Measurements from ENCODE around the gene ERP44. TPM values are rescaled to one million over a fixed set of nuclear protein-coding genes. Genes with fewer than 3 reads are reported as not detected.
"Not testable (repeated sequence)": the region's sequence is repeated elsewhere in the genome, so short reads cannot be mapped to it uniquely, and the experiment has no call there.

The ERP44 gene
- total RNA-seq, 1 donor from 2014 or later: 18.0 TPM

GRCh38 chr9:99998266-99998665 lies 100.5 kb downstream of the ERP44 start:
- Histone ChIP-seq H3K4me1 (peaks cover 5% of the 10 kb centered on the region), H3K27ac (no peak overlapping the region), H3K4me3 (no peak overlapping the region), H3K79me2 (ENCODE audit: low read depth) (no peaks in the 10 kb centered on the region), H3F3A (ENCODE audit: low read depth) (no peaks in the 10 kb centered on the region), H3K4me2 (no peak overlapping the region), H3K9ac (no peak overlapping the region), H3K36me3 (no peaks in the 10 kb centered on the region), H3K27me3 (no peaks in the 10 kb centered on the region), H4K20me1 (ENCODE audit: low read depth) (no peaks in the 10 kb centered on the region), H3K9me3 (ENCODE audit: low read depth) (no peaks in the 10 kb centered on the region), H2AFZ (replicated peaks) (no peak overlapping the region)
- no peaks in the 10 kb centered on the region for H3K27me3 Mint-ChIP-seq (ENCODE audit: insufficient read depth, low read depth)
- H3K4me1 Mint-ChIP-seq: no peaks in the 10 kb centered on the region
- H3K27ac Mint-ChIP-seq: peak overlapping the region; percentile 16
- peaks cover 34% of the 10 kb centered on the region for H3K36me3 Mint-ChIP-seq
- no peak for DNase-seq (ENCODE audit: low spot score)
- H3K4me3 Mint-ChIP-seq: no peak overlapping the region
- peaks cover 15% of the 10 kb centered on the region for H3K9me3 Mint-ChIP-seq
- no peak for TF ChIP-seq EZH2 (IDR thresholded peaks at IDR 0.05)
- TF ChIP-seq EZH2phosphoT487 (IDR thresholded peaks at IDR 0.05): no peak
- TF ChIP-seq CTCF (IDR thresholded peaks at IDR 0.05): no peak

GRCh38 chr9:99990508-99990907 lies 108.3 kb downstream of the ERP44 start:
- peaks cover 34% of the 10 kb centered on the region for H3K36me3 Mint-ChIP-seq
- not testable (repeated sequence) for H3K4me3 Mint-ChIP-seq; H3K27me3 Mint-ChIP-seq (ENCODE audit: insufficient read depth, low read depth); H3K27ac Mint-ChIP-seq; H3F3A ChIP-seq (ENCODE audit: low read depth); H3K9ac ChIP-seq; H3K4me1 ChIP-seq; H3K27ac ChIP-seq; H3K4me3 ChIP-seq; DNase-seq (ENCODE audit: low spot score); H3K9me3 ChIP-seq (ENCODE audit: low read depth); H3K79me2 ChIP-seq (ENCODE audit: low read depth); H3K4me2 ChIP-seq; H4K20me1 ChIP-seq (ENCODE audit: low read depth); H3K4me1 Mint-ChIP-seq; H3K36me3 ChIP-seq; H3K27me3 ChIP-seq; H2AFZ ChIP-seq (replicated peaks)
- H3K9me3 Mint-ChIP-seq: peaks cover 47% of the 10 kb centered on the region

GRCh38 chr9:99986642-99987041 lies 112.2 kb downstream of the ERP44 start:
- H4K20me1 ChIP-seq (ENCODE audit: low read depth): no peaks in the 10 kb centered on the region
- no peaks in the 10 kb centered on the region for H3F3A ChIP-seq (ENCODE audit: low read depth)
- Mint-ChIP-seq H3K9me3 (peaks cover 28% of the 10 kb centered on the region), H3K27ac (no peak overlapping the region), H3K4me3 (no peak overlapping the region), H3K36me3 (peaks cover 33% of the 10 kb centered on the region), H3K4me1 (no peaks in the 10 kb centered on the region), H3K27me3 (ENCODE audit: insufficient read depth, low read depth) (no peaks in the 10 kb centered on the region)
- no peak overlapping the region for H3K4me3 ChIP-seq
- H3K27ac ChIP-seq: no peak overlapping the region
- no peaks in the 10 kb centered on the region for H3K27me3 ChIP-seq
- DNase-seq (ENCODE audit: low spot score): no peak
- H3K79me2 ChIP-seq (ENCODE audit: low read depth): no peaks in the 10 kb centered on the region
- no peaks in the 10 kb centered on the region for H3K9me3 ChIP-seq (ENCODE audit: low read depth)
- no peak overlapping the region for H2AFZ ChIP-seq (replicated peaks)
- H3K4me2 ChIP-seq: no peak overlapping the region
- H3K36me3 ChIP-seq: peaks cover 3% of the 10 kb centered on the region
- TF ChIP-seq CTCF (IDR thresholded peaks at IDR 0.05): no peak
- H3K4me1 ChIP-seq: peaks cover 6% of the 10 kb centered on the region
- no peak overlapping the region for H3K9ac ChIP-seq

- no peak overlapping the region for H2AFZ ChIP-seq (replicated peaks)
- no peaks in the 10 kb centered on the region for H4K20me1 ChIP-seq (ENCODE audit: low read depth)
- no peak overlapping the region for H3K4me3 ChIP-seq
- H3K27me3 ChIP-seq: no peaks in the 10 kb centered on the region
- peaks cover 14% of the 10 kb centered on the region for H3K4me1 Mint-ChIP-seq
- TF ChIP-seq CTCF (IDR thresholded peaks at IDR 0.05) (no peak), EZH2 (IDR thresholded peaks at IDR 0.05) (no peak), EZH2phosphoT487 (IDR thresholded peaks at IDR 0.05) (no peak)
- DNase-seq (ENCODE audit: low spot score): no peak
- peaks cover 6% of the 10 kb centered on the region for H3F3A ChIP-seq (ENCODE audit: low read depth)
- H3K79me2 ChIP-seq (ENCODE audit: low read depth): no peaks in the 10 kb centered on the region
- no peaks in the 10 kb centered on the region for H3K9me3 ChIP-seq (ENCODE audit: low read depth)
- H3K4me2 ChIP-seq: no peak overlapping the region
- H3K36me3 ChIP-seq: peaks cover 3% of the 10 kb centered on the region
- no peak overlapping the region for H3K9ac ChIP-seq
- H3K9me3 Mint-ChIP-seq: no peaks in the 10 kb centered on the region
- peaks cover 29% of the 10 kb centered on the region for H3K4me1 ChIP-seq
- H3K27ac ChIP-seq: no peak overlapping the region
- no peak overlapping the region for H3K4me3 Mint-ChIP-seq
- H3K27me3 Mint-ChIP-seq (ENCODE audit: insufficient read depth, low read depth): no peaks in the 10 kb centered on the region
- no peak overlapping the region for H3K27ac Mint-ChIP-seq
- H3K36me3 Mint-ChIP-seq: peaks cover 14% of the 10 kb centered on the region
Observed at GRCh38 chr9:99980598-99980997, 118.2 kb downstream of the ERP44 start.
